ENCODE results near the gene AURKAIP1. TPM values are rescaled to one million over a fixed set of nuclear protein-coding genes. Genes with fewer than 3 reads are reported as not detected.
A peak's percentile ranks its signal among the peaks of the same experiment; 100 is the strongest.

Gene AURKAIP1
- total RNA-seq, 1 donor from 2014 or later = 51.7 TPM

- H3K27me3 ChIP-seq (ENCODE audit: control insufficient read depth in 3 of 3, insufficient read depth in 3 of 3, low read length in 3 of 3) = peaks cover 0 to 5% (median 4%) of the 10 kb centered on the region in 3 donors
- H3K36me3 ChIP-seq (ENCODE audit: control insufficient read depth in 3 of 3, insufficient read depth in 3 of 3, low read length in 3 of 3) = peaks cover 10 to 36% (median 16%) of the 10 kb centered on the region in 3 donors
- H3K4me1 ChIP-seq (ENCODE audit: control insufficient read depth in 3 of 3, insufficient read depth in 3 of 3, low read length in 3 of 3) = peaks cover 41 to 75% (median 59%) of the 10 kb centered on the region in 3 donors
- H3K9ac ChIP-seq (ENCODE audit: low read depth in 1 of 3, low read length in 3 of 3) = peak overlapping the region in 2 of 3 donors; percentile 7 to 60
- no peaks in the 10 kb centered on the region for H3K9me3 ChIP-seq (ENCODE audit: control insufficient read depth in 3 of 3, low read length in 3 of 3)
- no peak overlapping the region for H3K27ac ChIP-seq (ENCODE audit: low read depth, low read length)
- H3K4me3 ChIP-seq (ENCODE audit: low read length in 3 of 3) = peak overlapping the region in 1 of 3 donors; percentile 25
Measured at GRCh38 chr1:1330366-1331067, 44.5 kb downstream of the AURKAIP1 start.

- Histone ChIP-seq H3K27ac (ENCODE audit: low read depth, low read length) (no peak overlapping the region), H3K9ac (ENCODE audit: low read depth in 1 of 3, low read length in 3 of 3) (peak overlapping the region in 1 of 3 donors; percentile 45)
Measured at GRCh38 chr1:1329304-1330210, 45.5 kb downstream of the AURKAIP1 start.

GRCh38 chr1:1328254-1328653 lies 46.8 kb downstream of the AURKAIP1 start:
- H3K4me1 ChIP-seq (ENCODE audit: control insufficient read depth in 3 of 3, insufficient read depth in 3 of 3, low read length in 3 of 3) = peaks cover 52 to 74% (median 63%) of the 10 kb centered on the region in 3 donors
- H3K36me3 ChIP-seq (ENCODE audit: control insufficient read depth in 3 of 3, insufficient read depth in 3 of 3, low read length in 3 of 3) = peaks cover 7 to 27% (median 11%) of the 10 kb centered on the region in 3 donors
- no peak overlapping the region for H3K4me3 ChIP-seq (ENCODE audit: low read length in 3 of 3)
- H3K27ac ChIP-seq (ENCODE audit: low read depth, low read length) = no peak overlapping the region
- H3K9me3 ChIP-seq (ENCODE audit: control insufficient read depth in 3 of 3, low read length in 3 of 3) = no peaks in the 10 kb centered on the region
- H3K27me3 ChIP-seq (ENCODE audit: control insufficient read depth in 3 of 3, insufficient read depth in 3 of 3, low read length in 3 of 3) = peaks cover 0 to 5% (median 4%) of the 10 kb centered on the region in 3 donors
- H3K9ac ChIP-seq (ENCODE audit: low read depth in 1 of 3, low read length in 3 of 3) = no peak overlapping the region

More at GRCh38 chr1:1329304-1330210, 45.5 kb downstream of the AURKAIP1 start:
- H3K4me1 ChIP-seq (ENCODE audit: control insufficient read depth in 3 of 3, insufficient read depth in 3 of 3, low read length in 3 of 3) = peaks cover 48 to 83% (median 65%) of the 10 kb centered on the region in 3 donors
- H3K9me3 ChIP-seq (ENCODE audit: control insufficient read depth in 3 of 3, low read length in 3 of 3) = no peaks in the 10 kb centered on the region
- H3K4me3 ChIP-seq (ENCODE audit: low read length in 3 of 3) = peak overlapping the region in 2 of 3 donors; percentile 25 to 54
- H3K27me3 ChIP-seq (ENCODE audit: control insufficient read depth in 3 of 3, insufficient read depth in 3 of 3, low read length in 3 of 3) = peaks cover 0 to 5% (median 4%) of the 10 kb centered on the region in 3 donors
- H3K36me3 ChIP-seq (ENCODE audit: control insufficient read depth in 3 of 3, insufficient read depth in 3 of 3, low read length in 3 of 3) = peaks cover 7 to 31% (median 11%) of the 10 kb centered on the region in 3 donors

DNA sequence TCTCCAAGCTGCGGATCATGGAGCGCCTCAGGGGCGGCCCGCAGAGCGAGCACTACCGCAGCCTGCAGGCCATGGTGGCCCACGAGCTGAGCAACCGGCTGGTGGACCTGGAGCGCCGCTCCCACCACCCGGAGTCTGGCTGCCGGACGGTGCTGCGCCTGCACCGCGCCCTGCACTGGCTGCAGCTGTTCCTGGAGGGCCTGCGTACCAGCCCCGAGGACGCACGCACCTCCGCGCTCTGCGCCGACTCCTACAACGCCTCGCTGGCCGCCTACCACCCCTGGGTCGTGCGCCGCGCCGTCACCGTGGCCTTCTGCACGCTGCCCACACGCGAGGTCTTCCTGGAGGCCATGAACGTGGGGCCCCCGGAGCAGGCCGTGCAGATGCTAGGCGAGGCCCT lies 47.7 kb downstream of the AURKAIP1 start:
- H3K9ac ChIP-seq (ENCODE audit: low read depth in 1 of 3, low read length in 3 of 3) = no peak overlapping the region
- H3K4me1 ChIP-seq (ENCODE audit: control insufficient read depth in 3 of 3, insufficient read depth in 3 of 3, low read length in 3 of 3) = peaks cover 59 to 70% (median 61%) of the 10 kb centered on the region in 3 donors
- no peak overlapping the region for H3K4me3 ChIP-seq (ENCODE audit: low read length in 3 of 3)

DNA sequence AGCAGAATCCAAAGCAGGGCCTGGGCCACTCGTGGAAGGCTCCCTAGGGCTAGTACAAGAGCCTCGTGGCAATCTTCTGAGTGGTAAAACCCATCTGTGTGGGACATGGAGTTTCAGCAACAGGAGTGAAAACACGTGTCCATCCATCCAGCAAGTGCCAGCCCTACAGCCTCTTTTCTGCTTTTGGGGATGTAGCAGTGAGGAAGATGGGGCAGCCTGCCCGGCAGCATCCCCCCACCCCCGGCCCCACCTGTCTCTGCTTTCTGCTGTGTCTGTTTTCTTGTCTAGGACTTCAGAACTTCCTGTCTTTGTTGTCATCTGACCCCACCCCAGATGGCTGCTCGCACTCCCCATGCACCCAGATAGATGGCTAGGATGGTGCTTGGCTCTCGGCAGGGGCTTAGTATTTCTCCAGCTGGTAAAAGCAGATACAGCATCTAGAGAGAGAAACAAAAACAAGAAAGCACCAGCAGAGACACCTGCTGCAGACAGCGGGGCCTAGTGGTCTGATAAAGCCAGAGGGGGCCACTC lies 48.9 kb downstream of the AURKAIP1 start:
- H3K27ac ChIP-seq (ENCODE audit: low read depth, low read length) = no peak overlapping the region
- H3K9ac ChIP-seq (ENCODE audit: low read depth in 1 of 3, low read length in 3 of 3) = peak overlapping the region; percentile 83 to 96 (median 92)
- H3K4me1 ChIP-seq (ENCODE audit: control insufficient read depth in 3 of 3, insufficient read depth in 3 of 3, low read length in 3 of 3) = peaks cover 67 to 72% (median 69%) of the 10 kb centered on the region in 3 donors

More for the DNA sequence above, 47.7 kb downstream of the AURKAIP1 start:
- H3K36me3 ChIP-seq (ENCODE audit: control insufficient read depth in 3 of 3, insufficient read depth in 3 of 3, low read length in 3 of 3) = peaks cover 11 to 29% (median 11%) of the 10 kb centered on the region in 3 donors
- H3K27me3 ChIP-seq (ENCODE audit: control insufficient read depth in 3 of 3, insufficient read depth in 3 of 3, low read length in 3 of 3) = peaks cover 0 to 5% (median 4%) of the 10 kb centered on the region in 3 donors
- no peak overlapping the region for H3K27ac ChIP-seq (ENCODE audit: low read depth, low read length)
- H3K9me3 ChIP-seq (ENCODE audit: control insufficient read depth in 3 of 3, low read length in 3 of 3) = no peaks in the 10 kb centered on the region

GRCh38 chr1:1325288-1326074 lies 49.5 kb downstream of the AURKAIP1 start:
- H3K36me3 ChIP-seq (ENCODE audit: control insufficient read depth in 3 of 3, insufficient read depth in 3 of 3, low read length in 3 of 3) = peaks cover 11 to 33% (median 11%) of the 10 kb centered on the region in 3 donors
- no peaks in the 10 kb centered on the region for H3K9me3 ChIP-seq (ENCODE audit: control insufficient read depth in 3 of 3, low read length in 3 of 3)
- peaks cover 66 to 72% (median 69%) of the 10 kb centered on the region in 3 donors for H3K4me1 ChIP-seq (ENCODE audit: control insufficient read depth in 3 of 3, insufficient read depth in 3 of 3, low read length in 3 of 3)
- peak overlapping the region; percentile 83 to 96 (median 92) for H3K9ac ChIP-seq (ENCODE audit: low read depth in 1 of 3, low read length in 3 of 3)
- H3K27ac ChIP-seq (ENCODE audit: low read depth, low read length) = peak overlapping the region; percentile 83
- peaks cover 0 to 5% (median 0%) of the 10 kb centered on the region in 3 donors for H3K27me3 ChIP-seq (ENCODE audit: control insufficient read depth in 3 of 3, insufficient read depth in 3 of 3, low read length in 3 of 3)
- H3K4me3 ChIP-seq (ENCODE audit: low read length in 3 of 3) = peak overlapping the region; percentile 75 to 90 (median 87)

More for the DNA sequence above, 48.9 kb downstream of the AURKAIP1 start:
- Histone ChIP-seq H3K36me3 (ENCODE audit: control insufficient read depth in 3 of 3, insufficient read depth in 3 of 3, low read length in 3 of 3) (peaks cover 11 to 31% (median 11%) of the 10 kb centered on the region in 3 donors), H3K4me3 (ENCODE audit: low read length in 3 of 3) (peak overlapping the region; percentile 75 to 90 (median 87)), H3K9me3 (ENCODE audit: control insufficient read depth in 3 of 3, low read length in 3 of 3) (no peaks in the 10 kb centered on the region), H3K27me3 (ENCODE audit: control insufficient read depth in 3 of 3, insufficient read depth in 3 of 3, low read length in 3 of 3) (peaks cover 0 to 5% (median 0%) of the 10 kb centered on the region in 3 donors)

DNA sequence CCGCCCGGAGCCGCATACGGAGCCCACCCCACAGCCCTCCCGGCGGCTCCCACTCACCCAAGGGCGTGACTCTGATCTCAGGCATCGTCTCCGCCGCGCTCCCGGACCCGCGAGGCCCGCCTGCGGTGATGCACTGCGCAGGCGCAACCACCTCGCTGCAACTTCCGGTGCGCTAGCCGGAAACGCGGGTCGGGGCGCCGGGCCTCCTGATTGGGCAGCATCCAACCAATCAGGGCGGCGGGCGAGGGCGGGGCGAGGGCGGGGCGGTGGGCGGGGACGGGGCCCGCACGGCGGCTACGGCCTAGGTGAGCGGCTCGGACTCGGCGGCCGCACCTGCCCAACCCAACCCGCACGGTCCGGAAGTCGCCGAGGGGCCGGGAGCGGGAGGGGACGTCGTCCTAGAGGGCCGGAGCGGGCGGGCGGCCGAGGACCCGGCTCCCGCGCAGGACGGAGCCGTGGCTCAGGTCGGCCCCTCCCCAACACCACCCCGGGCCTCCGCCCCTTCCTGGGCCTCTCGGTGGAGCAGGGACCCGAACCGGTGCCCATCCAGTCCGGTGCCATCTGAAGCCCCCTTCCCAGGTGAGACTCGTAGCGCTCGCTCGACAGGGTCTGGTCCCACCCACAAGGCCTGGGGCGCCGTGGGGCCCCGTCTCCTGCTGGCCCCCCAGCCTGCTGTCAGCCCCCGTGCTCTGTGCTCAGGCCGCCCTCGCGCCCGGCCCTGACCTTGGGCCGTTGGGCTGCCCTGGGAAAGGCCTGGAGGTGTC lies 50.3 kb downstream of the AURKAIP1 start, which contains the start of the genes CPTP and INTS11:
CPTP (plus strand) TSS at position 279 of the 764 bp plus-strand sequence. CDS start 2,109 bp downstream, outside the sequence.
INTS11 (minus strand) TSS at position 137 of the 764 bp plus-strand sequence; CDS start at position 85, 52 bp downstream.
- Histone ChIP-seq H3K9me3 (ENCODE audit: control insufficient read depth in 3 of 3, low read length in 3 of 3) (no peaks in the 10 kb centered on the region), H3K9ac (ENCODE audit: low read depth in 1 of 3, low read length in 3 of 3) (peak within 1 kb of the TSS; percentile 83 to 96 (median 92)), H3K4me1 (ENCODE audit: control insufficient read depth in 3 of 3, insufficient read depth in 3 of 3, low read length in 3 of 3) (peaks cover 62 to 72% (median 62%) of the 10 kb centered on the region in 3 donors), H3K27me3 (ENCODE audit: control insufficient read depth in 3 of 3, insufficient read depth in 3 of 3, low read length in 3 of 3) (peaks cover 0 to under 1% (median 0%) of the 10 kb centered on the region in 3 donors), H3K4me3 (ENCODE audit: low read length in 3 of 3) (peak within 1 kb of the TSS; percentile 75 to 90 (median 87)), H3K36me3 (ENCODE audit: control insufficient read depth in 3 of 3, insufficient read depth in 3 of 3, low read length in 3 of 3) (peaks cover 11 to 38% (median 14%) of the 10 kb centered on the region in 3 donors), H3K27ac (ENCODE audit: low read depth, low read length) (peak within 1 kb of the TSS; percentile 83)

GRCh38 chr1:1324084-1324523 lies 50.9 kb downstream of the AURKAIP1 start:
- Histone ChIP-seq H3K9me3 (ENCODE audit: control insufficient read depth in 3 of 3, low read length in 3 of 3) (no peaks in the 10 kb centered on the region), H3K9ac (ENCODE audit: low read depth in 1 of 3, low read length in 3 of 3) (peak overlapping the region; percentile 79 to 91 (median 82)), H3K4me3 (ENCODE audit: low read length in 3 of 3) (peak overlapping the region; percentile 75 to 90 (median 87)), H3K27ac (ENCODE audit: low read depth, low read length) (peak overlapping the region; percentile 72), H3K36me3 (ENCODE audit: control insufficient read depth in 3 of 3, insufficient read depth in 3 of 3, low read length in 3 of 3) (peaks cover 13 to 42% (median 16%) of the 10 kb centered on the region in 3 donors), H3K4me1 (ENCODE audit: control insufficient read depth in 3 of 3, insufficient read depth in 3 of 3, low read length in 3 of 3) (peaks cover 56 to 72% (median 61%) of the 10 kb centered on the region in 3 donors), H3K27me3 (ENCODE audit: control insufficient read depth in 3 of 3, insufficient read depth in 3 of 3, low read length in 3 of 3) (no peaks in the 10 kb centered on the region)
